K562 (cell line): ENCODE data around the gene CLEC4M. TPM values are rescaled to one million over a fixed set of nuclear protein-coding genes. Genes with fewer than 3 reads are reported as not detected.
"Not testable (repeated sequence)": the region's sequence is repeated elsewhere in the genome, so short reads cannot be mapped to it uniquely, and the experiment has no call there.

Experiments
- ATAC-seq: fragments of 200-7000 bp; cut with Tn5 transposase; 3 replicates; pipeline ENCODE4 v1.9.1; 2020; ENCODE audit warnings: moderate library complexity
- BruUV-seq: library from RNA; stranded (reverse); fragments of 400-500 nt; replicated peaks from 2 replicates; lab custom pipeline; 2021; lab: Mats Ljungman, UMichigan
- CTCF ChIA-PET: fragments of 300-600 bp; formaldehyde crosslinking; extraction: SDS; loops from one replicate; lab custom pipeline; 2021; ENCODE audit warnings: low intra/inter-chr PET ratio; lab: Yijun Ruan, JAX
- POLR2A ChIA-PET: fragments of 300-600, 350-650 bp; sonication (Branson Sonifier 250); formaldehyde crosslinking; extraction: SDS; loops from one replicate; lab custom pipeline; 2021; ENCODE audit warnings: antibody characterized with exemption, inconsistent platforms; lab: Yijun Ruan, JAX
- DNase-seq, 4 experiments: peaks; one replicate each; pipeline versions ENCODE4 v3.0.0 to v3.0.0-alpha.2; 2011 to 2018; ENCODE audit warnings: low spot score in 3 of 4, mixed read lengths in 3 of 4; ENCODE audit errors: extremely low read depth in 1 of 4
- FAIRE-seq: peaks from 2 replicates; lab custom pipeline; 2011; peaks lifted over from hg19 to GRCh38; lab: Jason Lieb, UNC
- H2AFZ ChIP-seq: 2 replicates; pipeline ENCODE4 v1.6.0; 2011; ENCODE audit warnings: low read depth, low read length, control low read depth, inconsistent platforms
- H3K27ac ChIP-seq: fragments of 200-600 bp; 3 replicates; pipeline ENCODE4 v1.8.0; 2011; ENCODE audit warnings: low read depth, mild to moderate bottlenecking, control low read depth, inconsistent platforms, low read length, moderate library complexity, mixed read lengths; ENCODE audit errors: extremely low read depth
- H3K27me3 ChIP-seq, 2 experiments: fragments of 300-600 bp in 1 of 2; 2 replicates in 1 of 2; 3 replicates in 1 of 2; pipeline versions ENCODE4 v1.6.0 to v1.8.0; 2011; ENCODE audit warnings: inconsistent platforms in 2 of 2, low read length in 2 of 2, mild to moderate bottlenecking in 1 of 2, mixed read lengths in 1 of 2, moderate library complexity in 1 of 2; ENCODE audit not compliant: control insufficient read depth in 2 of 2, insufficient read depth in 2 of 2
- H3K36me3 ChIP-seq: fragments of 300-600 bp; 3 replicates; pipeline ENCODE4 v1.8.0; 2011; ENCODE audit warnings: mild to moderate bottlenecking, low read length, inconsistent platforms; ENCODE audit not compliant: control insufficient read depth, insufficient read depth
- H3K4me1 ChIP-seq, 2 experiments: fragments of 200-600 bp in 1 of 2; replicated peaks in 1 of 2; 2 replicates in 1 of 2; 3 replicates in 1 of 2; pipeline versions ENCODE4 v1.5.1 to v1.8.0; 2011; ENCODE audit warnings: inconsistent platforms in 2 of 2, low read length in 2 of 2, mild to moderate bottlenecking in 1 of 2, mixed read lengths in 1 of 2, moderate library complexity in 1 of 2; ENCODE audit not compliant: control insufficient read depth in 2 of 2, insufficient read depth in 2 of 2
- H3K4me2 ChIP-seq: 2 replicates; pipeline ENCODE4 v1.6.1; 2011; ENCODE audit warnings: low read length, control low read depth, inconsistent platforms, mixed read lengths; ENCODE audit not compliant: insufficient read depth
- H3K4me3 ChIP-seq: fragments of 200-600 bp; sonication (generic), shearing (Covaris generic); 2 replicates; pipeline ENCODE4 v1.5.1; 2016; ENCODE audit warnings: control low read depth, inconsistent platforms
- H3K79me2 ChIP-seq: fragments of 200-600 bp; 3 replicates; pipeline ENCODE4 v1.8.0; 2011; ENCODE audit warnings: low read length, inconsistent platforms; ENCODE audit not compliant: control insufficient read depth, insufficient read depth
- H3K9ac ChIP-seq, 2 experiments: 2 replicates each; pipeline versions ENCODE4 v1.6.0 to v1.6.1; 2011; ENCODE audit warnings: low read depth in 2 of 2, low read length in 2 of 2, control low read depth in 1 of 2, inconsistent platforms in 1 of 2, mild to moderate bottlenecking in 1 of 2, mixed read lengths in 1 of 2; ENCODE audit not compliant: insufficient read depth in 1 of 2
- H3K9me1 ChIP-seq: one replicate; pipeline ENCODE4 v1.6.0; 2011; ENCODE audit warnings: inconsistent platforms, mild to moderate bottlenecking, low read length, moderate library complexity; ENCODE audit not compliant: control insufficient read depth, insufficient read depth
- H3K9me3 ChIP-seq: replicated peaks from 2 replicates; pipeline ENCODE4 v1.5.1; 2011; ENCODE audit warnings: low read depth, low read length, inconsistent platforms; ENCODE audit not compliant: control insufficient read depth, insufficient read depth
- H4K20me1 ChIP-seq: replicated peaks from 2 replicates; pipeline ENCODE4 v1.6.1; 2011; ENCODE audit warnings: low read length, inconsistent platforms, mixed read lengths; ENCODE audit not compliant: control insufficient read depth, insufficient read depth
- DMBX1 ChIP-seq: fragments of 250-450 bp; sonication (Bioruptor Pico); IDR thresholded peaks from 2 replicates; pipeline ENCODE4 v1.8.0; 2022; ENCODE audit warnings: inconsistent platforms, mild to moderate bottlenecking, moderate library complexity, borderline replicate concordance
- WGBS: fragments of 100-300 bp; shearing (Covaris generic); methylation state at CpG from one replicate; pipeline ENCODE4 v1.1.6; 2016; ENCODE audit warnings: low coverage, mixed read lengths; ENCODE audit not compliant: insufficient coverage; ENCODE audit errors: missing lambda C conversion rate; 5-methylcytosine and 5-hydroxymethylcytosine counted together
- in situ Hi-C: fragments of 300-500 bp; cut with MboI; formaldehyde crosslinking; loops from 4 replicates; pipeline ENCODE4 v1.15.0; 2018; ENCODE audit warnings: inconsistent platforms, mixed read lengths
- intact Hi-C: fragments of 100-400 bp; cut with micrococcal nuclease; formaldehyde crosslinking; loops from 2 replicates; pipeline ENCODE4 v1.14.2; 2022
- polyA plus RNA-seq, 8 experiments: library from polyadenylated mRNA; depleted of rRNA in 4 of 8; stranded (reverse) in 5 of 8; unstranded in 3 of 8; fragments of >200 nt; fragmentation: Nextera tagmentation in 2 of 8; fragmentation: Illumina TruSeq in 1 of 8; extraction: Ambion mirVana in 2 of 8; extraction: Trizol in 1 of 8; gene quantifications; 2 replicates each; pipeline versions ENCODE4 v1.2.1 to v1.2.3, GENCODE V29; 2011 to 2014; ENCODE audit warnings: inconsistent platforms in 1 of 8, missing spikeins in 1 of 8
- total RNA-seq, 7 experiments: library from RNA; depleted of rRNA in 6 of 7; stranded (reverse); fragments of >200 nt in 6 of 7; fragmentation: Illumina TruSeq in 2 of 7; extraction: Trizol in 2 of 7; gene quantifications; 2 replicates each; pipeline versions ENCODE4 v1.2.1 to v1.2.3, GENCODE V29; 2011 to 2021; ENCODE audit warnings: low replicate concordance in 1 of 7
- TF ChIP-seq, protein P1 (sequence below), 2 experiments: fragments of 450-650 bp; IDR thresholded peaks; 2 replicates each; pipeline ENCODE4 v1.6.1; 2018; ENCODE audit warnings: mild to moderate bottlenecking in 2 of 2, low read depth in 1 of 2; ENCODE audit not compliant: partially characterized antibody in 2 of 2

CLEC4M gene
- total and polyA plus RNA-seq, 9 of the 15 experiments (the other 6 are each of a cell fraction or from before 2014, with no cell fraction given) = 0.08 to 0.18 TPM; not detected in 7

DNA sequence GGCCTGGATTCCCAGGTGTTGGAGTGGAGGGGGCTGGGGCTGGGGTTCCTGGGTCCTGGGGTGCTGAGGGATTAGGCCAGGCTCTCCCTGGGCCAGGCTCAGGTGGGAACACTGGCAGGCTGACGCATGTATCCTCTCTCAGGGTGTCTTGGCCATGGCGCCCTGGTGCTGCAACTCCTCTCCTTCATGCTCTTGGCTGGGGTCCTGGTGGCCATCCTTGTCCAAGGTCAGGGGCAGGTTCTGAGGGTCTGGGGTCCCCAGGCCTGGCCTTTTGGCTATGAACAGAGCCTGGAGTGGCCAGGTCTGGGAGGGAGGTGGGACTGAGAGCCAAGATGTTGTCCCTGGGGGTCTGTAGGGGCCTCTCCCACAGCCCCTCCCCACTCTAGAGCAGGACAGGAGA, 2.0 kb downstream of the CLEC4M start:
- H2AFZ ChIP-seq, H3K9me3 ChIP-seq, H3K9me1 ChIP-seq, H3K27ac ChIP-seq, ATAC-seq, H3K4me3 ChIP-seq, DNase-seq, CTCF ChIA-PET, H3K36me3 ChIP-seq, H3K4me2 ChIP-seq, FAIRE-seq, H4K20me1 ChIP-seq, intact Hi-C loops, in situ Hi-C loops, H3K9ac ChIP-seq, H3K79me2 ChIP-seq, BruUV-seq, POLR2A ChIA-PET: not testable (repeated sequence)
- peaks cover 17 to 42% of the 10 kb centered on the region in 2 experiments; a peak in 4 of 5 replicates for H3K27me3 ChIP-seq
- peaks cover 11 to 12% of the 10 kb centered on the region in 2 experiments; a peak in 4 of 5 replicates for H3K4me1 ChIP-seq
- 33% methylated on average over 1 of the region's 2 CpGs for WGBS

DNA sequence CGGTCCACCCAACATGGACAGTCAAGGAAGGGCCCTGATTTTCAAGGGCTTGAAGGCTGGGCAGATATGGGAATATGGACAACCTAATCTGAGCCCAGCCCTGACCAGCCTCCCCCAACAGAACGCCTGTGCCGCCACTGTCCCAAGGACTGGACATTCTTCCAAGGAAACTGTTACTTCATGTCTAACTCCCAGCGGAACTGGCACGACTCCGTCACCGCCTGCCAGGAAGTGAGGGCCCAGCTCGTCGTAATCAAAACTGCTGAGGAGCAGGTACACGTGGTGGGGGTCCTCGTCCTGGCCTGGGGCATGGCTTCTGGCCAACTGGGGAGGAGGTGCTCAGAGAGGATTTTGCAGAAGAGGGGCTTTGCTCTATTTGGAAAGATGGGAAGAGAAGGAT, 3.5 kb downstream of the CLEC4M start:
- in situ Hi-C loops = no loop called here
- FAIRE-seq (no peak), DNase-seq (no peak)
- TF ChIP-seq, protein P1, sequence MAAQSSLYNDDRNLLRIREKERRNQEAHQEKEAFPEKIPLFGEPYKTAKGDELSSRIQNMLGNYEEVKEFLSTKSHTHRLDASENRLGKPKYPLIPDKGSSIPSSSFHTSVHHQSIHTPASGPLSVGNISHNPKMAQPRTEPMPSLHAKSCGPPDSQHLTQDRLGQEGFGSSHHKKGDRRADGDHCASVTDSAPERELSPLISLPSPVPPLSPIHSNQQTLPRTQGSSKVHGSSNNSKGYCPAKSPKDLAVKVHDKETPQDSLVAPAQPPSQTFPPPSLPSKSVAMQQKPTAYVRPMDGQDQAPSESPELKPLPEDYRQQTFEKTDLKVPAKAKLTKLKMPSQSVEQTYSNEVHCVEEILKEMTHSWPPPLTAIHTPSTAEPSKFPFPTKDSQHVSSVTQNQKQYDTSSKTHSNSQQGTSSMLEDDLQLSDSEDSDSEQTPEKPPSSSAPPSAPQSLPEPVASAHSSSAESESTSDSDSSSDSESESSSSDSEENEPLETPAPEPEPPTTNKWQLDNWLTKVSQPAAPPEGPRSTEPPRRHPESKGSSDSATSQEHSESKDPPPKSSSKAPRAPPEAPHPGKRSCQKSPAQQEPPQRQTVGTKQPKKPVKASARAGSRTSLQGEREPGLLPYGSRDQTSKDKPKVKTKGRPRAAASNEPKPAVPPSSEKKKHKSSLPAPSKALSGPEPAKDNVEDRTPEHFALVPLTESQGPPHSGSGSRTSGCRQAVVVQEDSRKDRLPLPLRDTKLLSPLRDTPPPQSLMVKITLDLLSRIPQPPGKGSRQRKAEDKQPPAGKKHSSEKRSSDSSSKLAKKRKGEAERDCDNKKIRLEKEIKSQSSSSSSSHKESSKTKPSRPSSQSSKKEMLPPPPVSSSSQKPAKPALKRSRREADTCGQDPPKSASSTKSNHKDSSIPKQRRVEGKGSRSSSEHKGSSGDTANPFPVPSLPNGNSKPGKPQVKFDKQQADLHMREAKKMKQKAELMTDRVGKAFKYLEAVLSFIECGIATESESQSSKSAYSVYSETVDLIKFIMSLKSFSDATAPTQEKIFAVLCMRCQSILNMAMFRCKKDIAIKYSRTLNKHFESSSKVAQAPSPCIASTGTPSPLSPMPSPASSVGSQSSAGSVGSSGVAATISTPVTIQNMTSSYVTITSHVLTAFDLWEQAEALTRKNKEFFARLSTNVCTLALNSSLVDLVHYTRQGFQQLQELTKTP (IDR thresholded peaks at IDR 0.05; ENCODE audit: low read depth in 1 of 2, partially characterized antibody in 2 of 2) = no peak
- TF ChIP-seq DMBX1 (CRISPR knock-in tag) = no peak

More for the DNA sequence above, 3.5 kb downstream of the CLEC4M start:
- Histone ChIP-seq H3K4me2 (no peak overlapping the region), H3K79me2 (no peaks in the 10 kb centered on the region), H3K4me1 (peaks cover 11 to 12% of the 10 kb centered on the region in 2 experiments; a peak in 4 of 5 replicates), H3K27me3 (peaks cover 21 to 42% of the 10 kb centered on the region in 2 experiments; a peak in 4 of 5 replicates), H3K9me3 (no peaks in the 10 kb centered on the region), H3K27ac (no peak overlapping the region), H3K9me1 (no peaks in the 10 kb centered on the region), H3K4me3 (no peak overlapping the region), H4K20me1 (no peaks in the 10 kb centered on the region), H3K36me3 (no peaks in the 10 kb centered on the region), H2AFZ (no peak overlapping the region), H3K9ac (no peak overlapping the region)
- ChIA-PET POLR2A (interaction anchor here (1.1 kb wide), 1 partner anchor 9 kb away, joined by 3 read pairs; no protein-coding TSS in a partner anchor), CTCF (no interaction called here)
- no TSS peak for BruUV-seq
- no peak for ATAC-seq
- intact Hi-C loops = no loop called here
- 4% methylated on average over 11 of the region's 11 CpGs for WGBS
